ENCODE data around the gene DDX31. TPM values are rescaled to one million over a fixed set of nuclear protein-coding genes. Genes with fewer than 3 reads are reported as not detected.

Gene DDX31
- total RNA-seq, 1 experiment from 2014 or later, result 28.4 TPM

DNA sequence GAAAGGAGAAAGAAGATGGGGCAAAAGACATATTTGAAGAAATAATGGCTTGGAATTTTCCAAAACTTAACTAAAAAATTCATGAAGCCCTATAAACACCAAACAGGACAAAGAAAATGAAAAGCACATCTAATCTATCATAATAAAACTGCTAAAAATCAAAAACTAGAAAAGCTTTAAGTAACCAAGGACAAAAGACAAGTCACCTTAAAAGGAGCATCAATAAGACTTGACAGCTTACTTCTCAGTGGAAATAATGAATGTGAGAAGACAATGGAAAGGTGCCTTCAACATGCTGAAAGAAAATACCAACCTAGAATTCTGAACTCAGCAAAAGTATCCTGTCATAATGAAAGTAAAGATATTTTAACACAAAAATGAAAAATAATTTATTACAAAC is 27.4 kb upstream of the DDX31 start:
- no peak overlapping the region for H3T11ph ChIP-seq (ENCODE audit: low read length)
- no peak overlapping the region for H2BK12ac ChIP-seq (ENCODE audit: insufficient read length, low read depth, low read length)
- H4K91ac ChIP-seq (ENCODE audit: insufficient read length, low read depth, low read length), result no peak overlapping the region
- H2AK5ac ChIP-seq (ENCODE audit: insufficient read length, low read length), result no peak overlapping the region
- H3K9me3 ChIP-seq (ENCODE audit: control insufficient read depth, low read depth, low read length), result peaks cover 7% of the 10 kb centered on the region
- H3K4me2 ChIP-seq (ENCODE audit: insufficient read depth, insufficient read length, low read length), result no peak overlapping the region
- no peak overlapping the region for H3K18ac ChIP-seq (ENCODE audit: insufficient read length, low read depth, low read length)
- no peak overlapping the region for H3K9ac ChIP-seq (ENCODE audit: extremely low read depth, insufficient read length, low read length)
- H3K27ac ChIP-seq (ENCODE audit: insufficient read length, low read depth, low read length), result no peak overlapping the region
- no peak overlapping the region for H2BK120ac ChIP-seq (ENCODE audit: low read depth, low read length, poor library complexity, severe bottlenecking)
- no peak overlapping the region for H2AFZ ChIP-seq (ENCODE audit: low read length)
- no peak overlapping the region for H4K5ac ChIP-seq (ENCODE audit: insufficient read length, low read depth, low read length)
- no peak overlapping the region for H2BK15ac ChIP-seq (ENCODE audit: low read depth, low read length)
- TF ChIP-seq, protein P1, sequence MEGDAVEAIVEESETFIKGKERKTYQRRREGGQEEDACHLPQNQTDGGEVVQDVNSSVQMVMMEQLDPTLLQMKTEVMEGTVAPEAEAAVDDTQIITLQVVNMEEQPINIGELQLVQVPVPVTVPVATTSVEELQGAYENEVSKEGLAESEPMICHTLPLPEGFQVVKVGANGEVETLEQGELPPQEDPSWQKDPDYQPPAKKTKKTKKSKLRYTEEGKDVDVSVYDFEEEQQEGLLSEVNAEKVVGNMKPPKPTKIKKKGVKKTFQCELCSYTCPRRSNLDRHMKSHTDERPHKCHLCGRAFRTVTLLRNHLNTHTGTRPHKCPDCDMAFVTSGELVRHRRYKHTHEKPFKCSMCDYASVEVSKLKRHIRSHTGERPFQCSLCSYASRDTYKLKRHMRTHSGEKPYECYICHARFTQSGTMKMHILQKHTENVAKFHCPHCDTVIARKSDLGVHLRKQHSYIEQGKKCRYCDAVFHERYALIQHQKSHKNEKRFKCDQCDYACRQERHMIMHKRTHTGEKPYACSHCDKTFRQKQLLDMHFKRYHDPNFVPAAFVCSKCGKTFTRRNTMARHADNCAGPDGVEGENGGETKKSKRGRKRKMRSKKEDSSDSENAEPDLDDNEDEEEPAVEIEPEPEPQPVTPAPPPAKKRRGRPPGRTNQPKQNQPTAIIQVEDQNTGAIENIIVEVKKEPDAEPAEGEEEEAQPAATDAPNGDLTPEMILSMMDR (conservative IDR thresholded peaks at IDR 0.05), result no peak
- H3K4me1 ChIP-seq (ENCODE audit: insufficient read depth, low read length), result no peaks in the 10 kb centered on the region
- no peak overlapping the region for H3K4ac ChIP-seq (ENCODE audit: low read depth, low read length)
- no peak overlapping the region for H2BK20ac ChIP-seq (ENCODE audit: low read depth, low read length, poor library complexity, severe bottlenecking)
- Mint-ChIP-seq H3K9me3 (peaks cover 30 to 48% of the 10 kb centered on the region in 2 experiments), H3K4me1 (no peaks in the 10 kb centered on the region), H3K27ac (no peak overlapping the region), H3K36me3 (ENCODE audit: insufficient read depth in 1 of 3, low read depth in 3 of 3) (peaks cover 4 to 11% (median 10%) of the 10 kb centered on the region in 3 experiments), H3K4me3 (no peak overlapping the region), H3K27me3 (ENCODE audit: low read depth) (peaks cover 6% of the 10 kb centered on the region)
- no peaks in the 10 kb centered on the region for H4K20me1 ChIP-seq (ENCODE audit: control insufficient read depth, insufficient read depth, insufficient read length)
- no peak for DNase-seq
- no peaks in the 10 kb centered on the region for H3K27me3 ChIP-seq (ENCODE audit: insufficient read depth, low read length)
- no peak overlapping the region for H3K14ac ChIP-seq (ENCODE audit: insufficient read depth, low read length)
- H3K23ac ChIP-seq (ENCODE audit: insufficient read length, low read depth, low read length), result no peak overlapping the region
- no peaks in the 10 kb centered on the region for H3K23me2 ChIP-seq (ENCODE audit: insufficient read length, low read depth, low read length, poor library complexity, severe bottlenecking)
- H3K79me2 ChIP-seq (ENCODE audit: insufficient read depth, low read length), result no peaks in the 10 kb centered on the region
- no peak overlapping the region for H2BK5ac ChIP-seq (ENCODE audit: insufficient read length, low read length)
- H3K56ac ChIP-seq (ENCODE audit: insufficient read length, low read depth, low read length), result no peak overlapping the region
- H3K79me1 ChIP-seq (ENCODE audit: insufficient read depth, low read depth, low read length, poor library complexity, severe bottlenecking), result no peaks in the 10 kb centered on the region
- H4K8ac ChIP-seq (replicated peaks; ENCODE audit: insufficient read length, low read depth, low read length), result no peak overlapping the region
